H9 (cell line): Measurements from ENCODE around the gene GRIK4. TPM values are rescaled to one million over a fixed set of nuclear protein-coding genes. Genes with fewer than 3 reads are reported as not detected.

ENCODE experiments used
- DNase-seq: peaks from one replicate; pipeline ENCODE4 v3.0.0-alpha.2; 2017
- H2AFZ ChIP-seq: one replicate; pipeline ENCODE4 v1.6.1; 2013; ENCODE audit warnings: mild to moderate bottlenecking, low read length, control low read depth, moderate library complexity
- H2AK5ac ChIP-seq: 2 replicates; pipeline ENCODE4 v1.6.1; 2013; ENCODE audit warnings: low read length, control low read depth, mixed read lengths; ENCODE audit not compliant: insufficient read length
- H2BK120ac ChIP-seq: one replicate; pipeline ENCODE4 v1.6.1; 2013; ENCODE audit warnings: low read depth, mild to moderate bottlenecking, low read length, control low read depth, inconsistent platforms; ENCODE audit not compliant: poor library complexity, severe bottlenecking
- H2BK12ac ChIP-seq: 2 replicates; pipeline ENCODE4 v1.6.1; 2013; ENCODE audit warnings: low read length, control low read depth, mixed read lengths, low read depth; ENCODE audit not compliant: insufficient read length
- H2BK15ac ChIP-seq: 2 replicates; pipeline ENCODE4 v1.6.1; 2013; ENCODE audit warnings: low read depth, low read length, control low read depth
- H2BK20ac ChIP-seq: one replicate; pipeline ENCODE4 v1.6.1; 2013; ENCODE audit warnings: low read depth, mild to moderate bottlenecking, low read length, control low read depth, inconsistent platforms; ENCODE audit not compliant: poor library complexity, severe bottlenecking
- H2BK5ac ChIP-seq: 2 replicates; pipeline ENCODE4 v1.6.1; 2013; ENCODE audit warnings: low read length, control low read depth, mixed read lengths; ENCODE audit not compliant: insufficient read length
- H3K14ac ChIP-seq: 2 replicates; pipeline ENCODE4 v1.6.1; 2013; ENCODE audit warnings: low read length, control low read depth; ENCODE audit not compliant: insufficient read depth
- H3K18ac ChIP-seq: 2 replicates; pipeline ENCODE4 v1.6.1; 2013; ENCODE audit warnings: low read depth, mild to moderate bottlenecking, mixed read lengths, low read length, control low read depth; ENCODE audit not compliant: insufficient read length
- H3K23ac ChIP-seq: 2 replicates; pipeline ENCODE4 v1.6.1; 2013; ENCODE audit warnings: low read length, control low read depth, mixed read lengths, low read depth; ENCODE audit not compliant: insufficient read length
- H3K23me2 ChIP-seq: 2 replicates; pipeline ENCODE4 v1.6.1; 2013; ENCODE audit warnings: low read depth, mild to moderate bottlenecking, mixed read lengths, low read length, control low read depth; ENCODE audit not compliant: insufficient read length, poor library complexity, severe bottlenecking
- H3K27ac ChIP-seq: 2 replicates; pipeline ENCODE4 v1.5.1; 2013; ENCODE audit warnings: low read length, control low read depth, mixed read lengths, low read depth; ENCODE audit not compliant: insufficient read length
- H3K27me3 ChIP-seq: 2 replicates; pipeline ENCODE4 v1.6.1; 2013; ENCODE audit warnings: low read length, control low read depth, inconsistent platforms; ENCODE audit not compliant: insufficient read depth
- H3K4ac ChIP-seq: 2 replicates; pipeline ENCODE4 v1.6.1; 2013; ENCODE audit warnings: low read depth, mild to moderate bottlenecking, control low read depth, inconsistent platforms, low read length, moderate library complexity
- H3K4me1 ChIP-seq: 2 replicates; pipeline ENCODE4 v1.6.1; 2013; ENCODE audit warnings: low read length, control low read depth, inconsistent platforms; ENCODE audit not compliant: insufficient read depth
- H3K4me2 ChIP-seq: 2 replicates; pipeline ENCODE4 v1.6.1; 2013; ENCODE audit warnings: low read length, control low read depth, mixed read lengths; ENCODE audit not compliant: insufficient read length, insufficient read depth
- H3K56ac ChIP-seq: 2 replicates; pipeline ENCODE4 v1.6.1; 2013; ENCODE audit warnings: low read depth, mild to moderate bottlenecking, mixed read lengths, low read length, control low read depth; ENCODE audit not compliant: insufficient read length
- H3K79me1 ChIP-seq: 2 replicates; pipeline ENCODE4 v1.6.1; 2013; ENCODE audit warnings: low read depth, mild to moderate bottlenecking, moderate library complexity, low read length, control low read depth, inconsistent platforms; ENCODE audit not compliant: insufficient read depth, poor library complexity, severe bottlenecking
- H3K79me2 ChIP-seq: 2 replicates; pipeline ENCODE4 v1.6.1; 2013; ENCODE audit warnings: low read length, control low read depth, inconsistent platforms; ENCODE audit not compliant: insufficient read depth
- H3K9ac ChIP-seq: 2 replicates; pipeline ENCODE4 v1.6.1; 2013; ENCODE audit warnings: low read length, control low read depth, mixed read lengths; ENCODE audit not compliant: insufficient read length; ENCODE audit errors: extremely low read depth
- H3K9me3 ChIP-seq: one replicate; pipeline ENCODE4 v1.6.1; 2013; ENCODE audit warnings: low read depth, low read length, inconsistent platforms; ENCODE audit not compliant: control insufficient read depth
- H3T11ph ChIP-seq: one replicate; pipeline ENCODE4 v1.6.1; 2013; ENCODE audit warnings: mild to moderate bottlenecking, low read length, control low read depth, inconsistent platforms
- H4K20me1 ChIP-seq: one replicate; pipeline ENCODE4 v1.6.1; 2013; ENCODE audit not compliant: control insufficient read depth, insufficient read length, insufficient read depth
- H4K5ac ChIP-seq: 2 replicates; pipeline ENCODE4 v1.6.1; 2013; ENCODE audit warnings: low read depth, mild to moderate bottlenecking, mixed read lengths, low read length, control low read depth; ENCODE audit not compliant: insufficient read length
- H4K8ac ChIP-seq: replicated peaks from 2 replicates; pipeline ENCODE4 v1.6.1; 2013; ENCODE audit warnings: low read length, control low read depth, mixed read lengths, low read depth; ENCODE audit not compliant: insufficient read length
- H4K91ac ChIP-seq: 2 replicates; pipeline ENCODE4 v1.6.1; 2013; ENCODE audit warnings: low read depth, mild to moderate bottlenecking, moderate library complexity, mixed read lengths, low read length, control low read depth; ENCODE audit not compliant: insufficient read length
- H3K27ac Mint-ChIP-seq, 3 experiments: 2 replicates in 2 of 3; 3 replicates in 1 of 3; pipeline ENCODE4 v1.8.0; 2020 to 2021; ENCODE audit warnings: mixed read lengths in 3 of 3, mild to moderate bottlenecking in 1 of 3, moderate library complexity in 1 of 3
- H3K27me3 Mint-ChIP-seq: 2 replicates; pipeline ENCODE4 v1.8.0; 2021; ENCODE audit warnings: low read depth, mild to moderate bottlenecking, moderate library complexity, mixed read lengths
- H3K36me3 Mint-ChIP-seq, 3 experiments: 2 replicates in 2 of 3; 3 replicates in 1 of 3; pipeline ENCODE4 v1.8.0; 2020 to 2021; ENCODE audit warnings: low read depth in 3 of 3, mixed read lengths in 3 of 3; ENCODE audit not compliant: insufficient read depth in 1 of 3
- H3K4me1 Mint-ChIP-seq, 2 experiments: 2 replicates each; pipeline ENCODE4 v1.8.0; 2020; ENCODE audit warnings: mixed read lengths in 2 of 2
- H3K4me3 Mint-ChIP-seq, 2 experiments: 2 replicates in 1 of 2; 3 replicates in 1 of 2; pipeline ENCODE4 v1.8.0; 2020 to 2021; ENCODE audit warnings: mild to moderate bottlenecking in 2 of 2, mixed read lengths in 2 of 2, moderate library complexity in 1 of 2
- H3K9me3 Mint-ChIP-seq, 2 experiments: 2 replicates in 1 of 2; 3 replicates in 1 of 2; pipeline ENCODE4 v1.8.0; 2020; ENCODE audit warnings: mild to moderate bottlenecking in 2 of 2, mixed read lengths in 2 of 2, moderate library complexity in 1 of 2
- WGBS: extraction: QIAGEN DNeasy Blood & Tissue Kit; methylation state at CpG from one replicate; pipeline ENCODE4 v1.1.7; 2013; ENCODE audit warnings: missing lambda C conversion rate, low lambda C conversion rate, mixed read lengths; ENCODE audit not compliant: insufficient read length; ENCODE audit errors: extremely low coverage; 5-methylcytosine and 5-hydroxymethylcytosine counted together
- total RNA-seq: library from RNA; stranded (reverse); gene quantifications from 2 replicates; pipeline ENCODE4 v1.2.1, GENCODE V29; 2021
- TF ChIP-seq, protein P1 (sequence below): fragments of 200-600 bp; sonication (generic); conservative IDR thresholded peaks from 3 replicates; pipeline ENCODE4 v1.8.0; 2021; ENCODE audit warnings: antibody characterized with exemption, mild to moderate bottlenecking

GRIK4 gene
- total RNA-seq, 1 experiment from 2014 or later, result 2.3 TPM

DNA sequence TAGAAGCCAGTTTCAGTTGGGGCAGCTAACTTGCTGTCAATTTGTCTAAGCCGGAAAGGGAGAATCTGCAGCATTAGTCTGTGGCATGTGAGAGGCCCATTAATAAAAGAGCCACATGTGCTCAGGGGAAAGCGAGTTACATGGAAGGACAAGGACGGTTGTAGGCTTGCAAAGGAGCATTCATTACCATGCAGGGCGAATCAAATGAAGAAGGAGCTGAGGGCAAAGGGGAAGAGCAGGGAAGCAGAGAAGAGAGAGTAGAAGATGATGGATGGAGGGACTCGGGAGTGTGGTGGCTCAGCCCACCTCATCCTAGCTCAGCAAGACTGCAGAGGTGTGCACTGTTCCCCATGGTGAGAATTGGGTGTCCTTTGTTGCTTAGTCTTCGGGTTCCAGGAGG, 359.6 kb downstream of the GRIK4 start:
- H3K36me3 Mint-ChIP-seq, result peaks cover 3 to 8% (median 6%) of the 10 kb centered on the region in 3 experiments; a peak in 6 of 7 replicates
- no peak overlapping the region for H3K4me3 Mint-ChIP-seq
- no peaks in the 10 kb centered on the region for H3K23me2 ChIP-seq
- H2AFZ ChIP-seq, result no peak overlapping the region
- H3K18ac ChIP-seq, result no peak overlapping the region
- no peaks in the 10 kb centered on the region for H3K79me2 ChIP-seq
- peaks cover 19 to 21% of the 10 kb centered on the region in 2 experiments for H3K4me1 Mint-ChIP-seq
- H4K91ac ChIP-seq, result no peak overlapping the region
- no peak overlapping the region for H2BK120ac ChIP-seq
- peaks cover 2% of the 10 kb centered on the region in 2 experiments; a peak in 4 of 5 replicates for H3K9me3 Mint-ChIP-seq
- H2BK5ac ChIP-seq, result no peak overlapping the region
- no peak overlapping the region for H2BK20ac ChIP-seq
- H2BK12ac ChIP-seq, result no peak overlapping the region
- peak overlapping the region in 1 of 3 experiments; percentile 77; a peak in 2 of 7 replicates for H3K27ac Mint-ChIP-seq
- H2BK15ac ChIP-seq, result no peak overlapping the region
- no peak overlapping the region for H2AK5ac ChIP-seq
- no peak overlapping the region for H3K56ac ChIP-seq
- no peak overlapping the region for H3K4me2 ChIP-seq
- no peak overlapping the region for H3K27ac ChIP-seq
- H4K8ac ChIP-seq, result no peak overlapping the region
- TF ChIP-seq, protein P1, sequence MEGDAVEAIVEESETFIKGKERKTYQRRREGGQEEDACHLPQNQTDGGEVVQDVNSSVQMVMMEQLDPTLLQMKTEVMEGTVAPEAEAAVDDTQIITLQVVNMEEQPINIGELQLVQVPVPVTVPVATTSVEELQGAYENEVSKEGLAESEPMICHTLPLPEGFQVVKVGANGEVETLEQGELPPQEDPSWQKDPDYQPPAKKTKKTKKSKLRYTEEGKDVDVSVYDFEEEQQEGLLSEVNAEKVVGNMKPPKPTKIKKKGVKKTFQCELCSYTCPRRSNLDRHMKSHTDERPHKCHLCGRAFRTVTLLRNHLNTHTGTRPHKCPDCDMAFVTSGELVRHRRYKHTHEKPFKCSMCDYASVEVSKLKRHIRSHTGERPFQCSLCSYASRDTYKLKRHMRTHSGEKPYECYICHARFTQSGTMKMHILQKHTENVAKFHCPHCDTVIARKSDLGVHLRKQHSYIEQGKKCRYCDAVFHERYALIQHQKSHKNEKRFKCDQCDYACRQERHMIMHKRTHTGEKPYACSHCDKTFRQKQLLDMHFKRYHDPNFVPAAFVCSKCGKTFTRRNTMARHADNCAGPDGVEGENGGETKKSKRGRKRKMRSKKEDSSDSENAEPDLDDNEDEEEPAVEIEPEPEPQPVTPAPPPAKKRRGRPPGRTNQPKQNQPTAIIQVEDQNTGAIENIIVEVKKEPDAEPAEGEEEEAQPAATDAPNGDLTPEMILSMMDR, result no peak
- no peaks in the 10 kb centered on the region for H4K20me1 ChIP-seq
- no peak for DNase-seq
- no CpG with 5 or more reads among the region's 6 CpGs for WGBS
- no peaks in the 10 kb centered on the region for H3K27me3 ChIP-seq
- no peak overlapping the region for H4K5ac ChIP-seq
- no peak overlapping the region for H3K9ac ChIP-seq
- no peak overlapping the region for H3K4ac ChIP-seq
- no peaks in the 10 kb centered on the region for H3K79me1 ChIP-seq
- no peak overlapping the region for H3K23ac ChIP-seq
- H3K14ac ChIP-seq, result no peak overlapping the region
- H3K9me3 ChIP-seq, result no peaks in the 10 kb centered on the region
- H3T11ph ChIP-seq, result no peak overlapping the region
- peaks cover 19% of the 10 kb centered on the region for H3K27me3 Mint-ChIP-seq
- no peaks in the 10 kb centered on the region for H3K4me1 ChIP-seq
